Upper lobe of right lung (tissue), 1 donor: ENCODE measurements around the gene UHMK1. TPM values are rescaled to one million over a fixed set of nuclear protein-coding genes. Genes with fewer than 3 reads are reported as not detected.

Source experiments
- ATAC-seq: fragments of 200-7000 bp; cut with Tn5 transposase; one replicate; pipeline ENCODE4 v1.9.1; 2020; ENCODE audit warnings: mild to moderate bottlenecking, moderate library complexity
- DNase-seq: peaks from one replicate; pipeline ENCODE4 v3.0.0-alpha.2; 2020
- H3K27ac ChIP-seq: fragments of 200-600 bp; one replicate; pipeline ENCODE4 v1.8.0; 2022
- H3K27me3 ChIP-seq: fragments of 200-600 bp; one replicate; pipeline ENCODE4 v1.8.0; 2022; ENCODE audit warnings: mild to moderate bottlenecking
- H3K36me3 ChIP-seq: fragments of 200-600 bp; one replicate; pipeline ENCODE4 v1.8.0; 2022
- H3K4me1 ChIP-seq: fragments of 200-600 bp; one replicate; pipeline ENCODE4 v1.8.0; 2022
- H3K4me3 ChIP-seq: fragments of 200-600 bp; one replicate; pipeline ENCODE4 v1.8.0; 2022; ENCODE audit warnings: mild to moderate bottlenecking
- H3K9me3 ChIP-seq: fragments of 200-600 bp; one replicate; pipeline ENCODE4 v1.8.0; 2022
- intact Hi-C: fragments of 100-400 bp; cut with DNase I; formaldehyde crosslinking; loops from one replicate; pipeline ENCODE4 v1.11.0; 2022
- total RNA-seq: library from RNA; stranded (reverse); fragmentation: NEBNext Ultra II Directional; extraction: Animal tissue kit (Norgen Biotek cat#: 25700); gene quantifications from one replicate; pipeline ENCODE4 v1.2.1, GENCODE V29; 2021
- TF ChIP-seq, protein P1 (sequence below): fragments of 200-600 bp; IDR thresholded peaks from one replicate; pipeline ENCODE4 v1.8.0; 2022; ENCODE audit warnings: antibody characterized with exemption
- donor health status: DM: no; HTN: yes; CAD: no; lungs with severe emphysema.

The UHMK1 gene
- total RNA-seq, 1 donor from 2014 or later = 53.6 TPM

DNA sequence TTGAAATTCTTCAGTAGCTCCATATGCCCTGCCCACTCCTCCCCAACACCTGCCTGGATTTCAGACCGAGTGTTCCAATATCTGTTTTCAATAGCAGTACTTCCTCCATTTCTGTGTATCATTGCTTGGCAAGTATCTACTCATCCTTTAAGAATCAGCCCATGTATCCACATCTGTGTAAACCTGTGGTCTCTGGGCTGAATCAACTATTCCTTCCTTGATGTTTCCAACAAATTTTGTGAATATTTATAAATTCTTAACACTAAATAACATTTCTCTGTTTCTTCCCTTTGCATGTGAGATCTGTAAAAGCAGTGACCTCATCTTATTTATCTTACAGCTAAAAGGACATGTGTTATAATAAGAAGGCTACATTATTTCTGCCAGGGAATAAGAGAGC lies 37.9 kb downstream of the UHMK1 start:
- H3K27me3 ChIP-seq = no peaks in the 10 kb centered on the region
- DNase-seq = no peak
- no peak overlapping the region for H3K4me3 ChIP-seq
- H3K36me3 ChIP-seq = no peaks in the 10 kb centered on the region
- TF ChIP-seq, protein P1, sequence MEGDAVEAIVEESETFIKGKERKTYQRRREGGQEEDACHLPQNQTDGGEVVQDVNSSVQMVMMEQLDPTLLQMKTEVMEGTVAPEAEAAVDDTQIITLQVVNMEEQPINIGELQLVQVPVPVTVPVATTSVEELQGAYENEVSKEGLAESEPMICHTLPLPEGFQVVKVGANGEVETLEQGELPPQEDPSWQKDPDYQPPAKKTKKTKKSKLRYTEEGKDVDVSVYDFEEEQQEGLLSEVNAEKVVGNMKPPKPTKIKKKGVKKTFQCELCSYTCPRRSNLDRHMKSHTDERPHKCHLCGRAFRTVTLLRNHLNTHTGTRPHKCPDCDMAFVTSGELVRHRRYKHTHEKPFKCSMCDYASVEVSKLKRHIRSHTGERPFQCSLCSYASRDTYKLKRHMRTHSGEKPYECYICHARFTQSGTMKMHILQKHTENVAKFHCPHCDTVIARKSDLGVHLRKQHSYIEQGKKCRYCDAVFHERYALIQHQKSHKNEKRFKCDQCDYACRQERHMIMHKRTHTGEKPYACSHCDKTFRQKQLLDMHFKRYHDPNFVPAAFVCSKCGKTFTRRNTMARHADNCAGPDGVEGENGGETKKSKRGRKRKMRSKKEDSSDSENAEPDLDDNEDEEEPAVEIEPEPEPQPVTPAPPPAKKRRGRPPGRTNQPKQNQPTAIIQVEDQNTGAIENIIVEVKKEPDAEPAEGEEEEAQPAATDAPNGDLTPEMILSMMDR = no peak
- no peak for ATAC-seq
- no peaks in the 10 kb centered on the region for H3K4me1 ChIP-seq
- intact Hi-C loops = no loop called here
- no peak overlapping the region for H3K27ac ChIP-seq
- no peaks in the 10 kb centered on the region for H3K9me3 ChIP-seq

DNA sequence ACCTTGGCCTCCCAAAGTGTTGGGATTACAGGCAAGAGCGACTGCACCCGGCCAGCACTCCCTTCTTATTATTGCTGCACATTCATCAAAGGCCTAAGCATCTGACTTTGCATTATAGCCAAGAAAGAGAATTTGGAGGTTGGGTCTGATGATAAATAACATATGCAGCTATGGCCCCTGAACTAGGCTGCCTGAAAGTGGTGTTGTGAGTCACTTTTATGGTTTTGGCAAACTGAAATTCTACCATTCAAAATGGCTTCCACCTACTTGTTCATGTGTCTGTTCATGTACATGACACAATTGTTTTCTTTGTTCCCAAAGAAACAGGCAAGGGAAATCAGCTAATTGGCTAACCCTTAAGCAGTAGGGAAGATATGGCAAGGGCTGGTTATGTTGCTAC lies 38.9 kb downstream of the UHMK1 start:
- ATAC-seq (no peak), DNase-seq (no peak)
- TF ChIP-seq, protein P1 = no peak
- no peak overlapping the region for H3K27ac ChIP-seq
- no peaks in the 10 kb centered on the region for H3K36me3 ChIP-seq
- no peak overlapping the region for H3K4me3 ChIP-seq
- H3K4me1 ChIP-seq = peaks cover 4% of the 10 kb centered on the region
- no peaks in the 10 kb centered on the region for H3K9me3 ChIP-seq
- no peaks in the 10 kb centered on the region for H3K27me3 ChIP-seq
- intact Hi-C loops = no loop called here

DNA sequence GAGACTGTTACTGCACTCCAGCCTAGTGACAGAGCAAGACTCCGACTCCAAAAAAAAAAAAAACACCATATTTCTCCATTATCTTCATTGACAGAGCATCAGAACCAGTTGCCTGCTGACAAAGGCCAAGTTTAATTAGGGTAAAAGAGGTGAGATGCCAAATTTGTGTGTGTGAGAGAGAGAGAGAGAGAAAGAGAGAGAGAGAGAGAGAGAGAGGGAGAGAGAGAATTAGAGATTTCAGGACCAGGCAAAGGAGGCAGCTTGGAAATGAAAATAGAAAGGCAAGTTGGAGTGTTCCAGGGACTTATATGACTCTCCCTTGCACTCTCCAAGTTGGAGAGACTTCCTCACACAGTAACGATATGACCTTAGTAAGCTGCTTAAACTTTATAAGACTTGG lies 39.6 kb downstream of the UHMK1 start:
- Histone ChIP-seq H3K4me1 (peaks cover 7% of the 10 kb centered on the region), H3K4me3 (no peak overlapping the region), H3K9me3 (no peaks in the 10 kb centered on the region), H3K36me3 (no peaks in the 10 kb centered on the region), H3K27ac (no peak overlapping the region), H3K27me3 (no peaks in the 10 kb centered on the region)
- TF ChIP-seq, protein P1 = no peak
- ATAC-seq (no peak), DNase-seq (no peak)
- intact Hi-C loops = no loop called here

DNA sequence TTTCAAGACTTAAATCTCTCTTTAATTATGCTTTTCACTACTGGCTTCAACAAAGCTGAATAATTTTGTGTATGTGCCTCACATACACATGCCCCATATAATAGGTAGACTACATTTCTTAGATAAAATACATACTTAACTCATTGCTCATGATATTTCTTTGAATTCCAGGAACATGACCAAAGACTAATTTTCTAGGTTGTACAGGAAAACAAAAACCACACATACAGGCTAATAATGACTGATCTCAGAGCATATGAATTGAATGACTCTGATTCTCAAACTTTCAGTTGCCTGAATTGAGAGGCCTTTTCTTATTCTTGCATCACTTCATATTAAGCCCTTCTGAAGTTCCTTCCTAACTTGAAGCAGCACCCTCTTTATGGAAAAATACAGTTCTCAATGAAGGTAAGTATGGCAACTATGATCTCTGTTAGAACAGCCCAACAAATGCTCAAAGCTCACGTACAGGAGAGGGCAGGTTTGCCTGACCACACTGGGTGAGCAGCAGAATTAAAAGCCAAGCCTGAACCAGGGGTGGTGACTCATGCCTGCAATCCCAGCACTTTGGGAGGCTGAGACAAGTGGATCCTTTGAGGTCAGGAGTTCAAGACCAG lies 41.3 kb downstream of the UHMK1 start:
- H3K27ac ChIP-seq = no peak overlapping the region
- no peaks in the 10 kb centered on the region for H3K27me3 ChIP-seq
- no peak overlapping the region for H3K4me3 ChIP-seq
- DNase-seq (no peak), ATAC-seq (no peak)
- no peaks in the 10 kb centered on the region for H3K36me3 ChIP-seq
- intact Hi-C loops = no loop called here
- H3K4me1 ChIP-seq = peaks cover 7% of the 10 kb centered on the region
- H3K9me3 ChIP-seq = no peaks in the 10 kb centered on the region
- TF ChIP-seq, protein P1 = no peak

DNA sequence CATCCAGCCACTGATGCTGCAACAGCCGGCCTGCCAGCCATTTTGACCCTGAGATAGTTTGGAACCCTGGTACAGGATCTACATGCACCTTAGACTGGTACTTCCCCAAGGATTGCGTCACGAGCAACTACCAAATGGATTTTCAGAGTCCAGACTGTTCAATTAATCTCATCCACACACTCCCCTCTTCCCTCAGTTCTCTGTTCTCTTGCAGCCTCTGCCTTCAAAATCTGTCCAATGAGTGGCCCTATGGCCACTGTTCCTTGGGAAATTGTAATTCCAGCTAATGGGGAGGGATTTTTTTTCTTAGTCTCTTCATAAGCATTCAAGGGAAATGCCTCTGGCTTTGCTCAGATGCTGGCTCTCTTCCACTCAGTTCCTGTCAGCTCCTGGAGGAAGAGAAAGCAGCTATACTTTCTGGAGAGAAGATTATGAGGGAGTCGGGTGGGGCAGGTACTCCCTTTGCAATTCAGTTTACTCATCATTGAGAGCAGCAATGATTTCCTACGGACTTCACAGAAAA lies 44.1 kb downstream of the UHMK1 start:
- Histone ChIP-seq H3K36me3 (no peaks in the 10 kb centered on the region), H3K27ac (peak overlapping the region; percentile 15), H3K4me3 (no peak overlapping the region), H3K27me3 (no peaks in the 10 kb centered on the region), H3K9me3 (no peaks in the 10 kb centered on the region), H3K4me1 (peaks cover 7% of the 10 kb centered on the region)
- intact Hi-C loops = no loop called here
- ATAC-seq = peak; percentile 35
- DNase-seq = no peak
- TF ChIP-seq, protein P1 = no peak

DNA sequence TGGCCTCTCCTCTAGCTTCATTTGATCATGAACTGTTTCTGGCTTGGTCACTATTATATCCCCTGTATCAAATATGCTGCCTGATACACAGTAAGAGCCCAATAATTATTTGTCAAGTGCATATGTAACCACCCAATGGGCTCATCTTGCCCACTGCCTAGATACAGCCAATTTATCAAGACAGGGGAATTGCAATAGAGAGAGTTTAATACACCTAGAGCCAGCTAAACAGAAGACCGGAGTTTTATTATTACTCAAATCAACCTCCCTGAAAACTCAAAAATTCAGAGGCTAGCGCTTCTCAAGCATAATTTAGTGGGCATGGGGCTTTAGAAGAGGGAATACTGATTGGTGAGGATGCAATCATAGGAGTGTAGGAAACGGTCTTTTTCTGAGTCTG lies 45.6 kb downstream of the UHMK1 start:
- Histone ChIP-seq H3K4me3 (no peak overlapping the region), H3K27ac (no peak overlapping the region), H3K4me1 (peaks cover 7% of the 10 kb centered on the region), H3K27me3 (no peaks in the 10 kb centered on the region), H3K36me3 (no peaks in the 10 kb centered on the region), H3K9me3 (no peaks in the 10 kb centered on the region)
- TF ChIP-seq, protein P1 = no peak
- no peak for ATAC-seq
- intact Hi-C loops = no loop called here
- no peak for DNase-seq
